Endodermal cell (in vitro differentiated cells): Measurements from ENCODE around the gene MBLAC1. TPM values are rescaled to one million over a fixed set of nuclear protein-coding genes. Genes with fewer than 3 reads are reported as not detected.

Experiments
- DNase-seq: peaks from one replicate; pipeline ENCODE4 v3.0.0-alpha.2; 2017
- H3K27ac ChIP-seq: 2 replicates; pipeline ENCODE4 v1.5.1; 2013; ENCODE audit warnings: mild to moderate bottlenecking, low read depth, low read length, moderate library complexity
- H3K27me3 ChIP-seq: 2 replicates; pipeline ENCODE4 v1.6.1; 2013; ENCODE audit warnings: mild to moderate bottlenecking, low read length, moderate library complexity; ENCODE audit not compliant: insufficient read depth, control insufficient read depth, poor library complexity, severe bottlenecking
- H3K36me3 ChIP-seq: 2 replicates; pipeline ENCODE4 v1.7.0; 2013; ENCODE audit warnings: mild to moderate bottlenecking, low read length, moderate library complexity; ENCODE audit not compliant: control insufficient read depth, insufficient read depth
- H3K4me1 ChIP-seq: one replicate; pipeline ENCODE4 v1.7.0; 2013; ENCODE audit warnings: low read length; ENCODE audit not compliant: control insufficient read depth, insufficient read depth
- H3K4me3 ChIP-seq: 2 replicates; pipeline ENCODE4 v1.5.1; 2013; ENCODE audit warnings: mild to moderate bottlenecking, low read length, moderate library complexity
- H3K9ac ChIP-seq: 2 replicates; pipeline ENCODE4 v1.6.1; 2013; ENCODE audit warnings: mild to moderate bottlenecking, low read length, moderate library complexity; ENCODE audit not compliant: poor library complexity, severe bottlenecking; ENCODE audit errors: extremely low read depth
- H3K9me3 ChIP-seq: 2 replicates; pipeline ENCODE4 v1.6.1; 2013; ENCODE audit warnings: mild to moderate bottlenecking, low read length, moderate library complexity; ENCODE audit not compliant: control insufficient read depth
- H3K27ac Mint-ChIP-seq: 2 replicates; pipeline ENCODE4 v1.8.0; 2020; ENCODE audit warnings: mixed read lengths
- H3K27me3 Mint-ChIP-seq: 2 replicates; pipeline ENCODE4 v1.8.0; 2021; ENCODE audit warnings: mild to moderate bottlenecking, mixed read lengths; ENCODE audit not compliant: insufficient read depth
- H3K36me3 Mint-ChIP-seq: 2 replicates; pipeline ENCODE4 v1.8.0; 2020; ENCODE audit warnings: low read depth, mixed read lengths
- H3K4me1 Mint-ChIP-seq: 2 replicates; pipeline ENCODE4 v1.8.0; 2020; ENCODE audit warnings: mixed read lengths
- H3K4me3 Mint-ChIP-seq: 2 replicates; pipeline ENCODE4 v1.8.0; 2020; ENCODE audit warnings: mild to moderate bottlenecking, moderate library complexity, mixed read lengths
- H3K9me3 Mint-ChIP-seq: 2 replicates; pipeline ENCODE4 v1.8.0; 2020; ENCODE audit warnings: mild to moderate bottlenecking, mixed read lengths
- WGBS, 2 experiments: methylation state at CpG; one replicate each; pipeline versions ENCODE4 v1.1.5 to v1.1.7; 2013; ENCODE audit warnings: missing lambda C conversion rate in 2 of 2, mixed read lengths in 1 of 2; ENCODE audit not compliant: insufficient coverage in 1 of 2, insufficient read length in 1 of 2; 5-methylcytosine and 5-hydroxymethylcytosine counted together
- total RNA-seq, 2 donors: library from RNA; stranded (reverse); fragmentation: NEBNext Ultra II Directional in 1 of 2; extraction: Animal tissue kit (Norgen Biotek cat#: 25700) in 1 of 2; gene quantifications; 2 replicates in 1 of 2; 3 replicates in 1 of 2; pipeline ENCODE4 v1.2.1, GENCODE V29; 2021
- TF ChIP-seq, protein P1 (sequence below): fragments of 200-600 bp; sonication (generic); conservative IDR thresholded peaks from 2 replicates; pipeline ENCODE4 v1.5.0; 2021; ENCODE audit warnings: antibody characterized with exemption, mild to moderate bottlenecking

The MBLAC1 gene
- total RNA-seq, 2 donors from 2014 or later: 1.3 to 1.4 TPM

DNA sequence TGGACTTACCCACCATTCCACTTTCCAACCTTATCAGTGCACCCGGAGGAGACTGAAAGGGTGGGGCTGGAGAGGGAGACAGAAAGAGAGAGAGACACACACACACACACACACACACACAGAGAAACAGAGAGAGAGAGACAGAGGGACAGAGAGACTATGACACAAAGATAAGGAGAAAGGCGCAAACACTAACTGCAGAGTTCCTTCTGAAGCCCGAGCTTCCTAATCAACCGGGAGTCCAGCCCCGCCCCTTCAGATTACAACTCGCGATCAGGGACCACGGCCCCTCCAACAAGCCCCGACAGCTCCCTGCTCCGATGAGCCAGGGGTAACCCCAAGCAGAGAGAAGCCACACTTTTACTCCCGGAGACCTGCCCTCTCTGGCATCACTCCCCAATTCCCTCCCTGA is 41.2 kb downstream of the MBLAC1 start:
- Histone ChIP-seq H3K27me3 (no peaks in the 10 kb centered on the region), H3K4me3 (peak overlapping the region; percentile 73), H3K9me3 (no peaks in the 10 kb centered on the region), H3K27ac (no peak overlapping the region), H3K4me1 (peaks cover 9% of the 10 kb centered on the region), H3K9ac (no peak overlapping the region), H3K36me3 (no peaks in the 10 kb centered on the region)
- Mint-ChIP-seq H3K27ac (no peak overlapping the region), H3K36me3 (no peaks in the 10 kb centered on the region), H3K4me3 (peak overlapping the region; percentile 57), H3K27me3 (peaks cover 38% of the 10 kb centered on the region), H3K9me3 (no peaks in the 10 kb centered on the region), H3K4me1 (peaks cover 39% of the 10 kb centered on the region)
- peak; percentile 73 for DNase-seq
- TF ChIP-seq, protein P1, sequence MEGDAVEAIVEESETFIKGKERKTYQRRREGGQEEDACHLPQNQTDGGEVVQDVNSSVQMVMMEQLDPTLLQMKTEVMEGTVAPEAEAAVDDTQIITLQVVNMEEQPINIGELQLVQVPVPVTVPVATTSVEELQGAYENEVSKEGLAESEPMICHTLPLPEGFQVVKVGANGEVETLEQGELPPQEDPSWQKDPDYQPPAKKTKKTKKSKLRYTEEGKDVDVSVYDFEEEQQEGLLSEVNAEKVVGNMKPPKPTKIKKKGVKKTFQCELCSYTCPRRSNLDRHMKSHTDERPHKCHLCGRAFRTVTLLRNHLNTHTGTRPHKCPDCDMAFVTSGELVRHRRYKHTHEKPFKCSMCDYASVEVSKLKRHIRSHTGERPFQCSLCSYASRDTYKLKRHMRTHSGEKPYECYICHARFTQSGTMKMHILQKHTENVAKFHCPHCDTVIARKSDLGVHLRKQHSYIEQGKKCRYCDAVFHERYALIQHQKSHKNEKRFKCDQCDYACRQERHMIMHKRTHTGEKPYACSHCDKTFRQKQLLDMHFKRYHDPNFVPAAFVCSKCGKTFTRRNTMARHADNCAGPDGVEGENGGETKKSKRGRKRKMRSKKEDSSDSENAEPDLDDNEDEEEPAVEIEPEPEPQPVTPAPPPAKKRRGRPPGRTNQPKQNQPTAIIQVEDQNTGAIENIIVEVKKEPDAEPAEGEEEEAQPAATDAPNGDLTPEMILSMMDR: no peak
- WGBS, 2 experiments: 9 to 10% methylated on average over 10 of the region's 11 CpGs

DNA sequence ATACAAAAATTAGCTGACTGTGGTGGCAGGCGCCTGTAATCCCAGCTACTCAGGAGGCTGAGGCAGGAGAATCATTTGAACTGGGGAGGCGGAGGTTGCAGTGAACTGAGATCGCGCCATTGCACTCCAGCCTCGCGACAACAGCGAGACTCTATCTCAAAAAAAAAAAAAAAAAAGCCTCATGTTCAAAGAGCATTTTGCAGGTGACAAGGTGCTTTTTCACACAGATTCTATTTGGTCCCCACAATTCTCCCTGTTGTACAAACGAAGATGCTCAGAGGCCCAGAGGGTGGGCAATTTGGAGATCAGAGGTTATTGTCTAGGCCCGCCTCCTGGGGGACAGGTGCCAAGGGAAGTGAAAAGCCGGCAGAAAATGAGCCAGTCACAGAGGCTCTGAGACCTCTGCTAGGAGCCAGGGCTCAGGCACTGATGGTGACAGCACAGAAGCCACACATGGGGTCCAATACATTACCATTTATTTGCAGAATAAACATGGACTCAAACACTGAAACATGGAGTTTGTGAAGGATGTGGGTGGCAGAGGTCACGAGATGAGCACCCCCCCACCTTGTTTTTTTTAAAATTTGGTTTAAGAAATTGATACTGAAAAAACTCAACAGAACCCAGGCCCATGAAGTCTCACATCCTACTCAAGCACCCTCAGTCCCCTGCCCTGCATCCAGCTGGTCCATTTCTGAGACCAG is 42.5 kb downstream of the MBLAC1 start:
- Histone ChIP-seq H3K4me3 (no peak overlapping the region), H3K36me3 (no peaks in the 10 kb centered on the region), H3K4me1 (peaks cover 9% of the 10 kb centered on the region), H3K9ac (no peak overlapping the region), H3K9me3 (no peaks in the 10 kb centered on the region), H3K27ac (no peak overlapping the region), H3K27me3 (no peaks in the 10 kb centered on the region)
- H3K36me3 Mint-ChIP-seq: peaks cover 10% of the 10 kb centered on the region
- no peak overlapping the region for H3K27ac Mint-ChIP-seq
- peak; percentile 45 for DNase-seq
- H3K4me1 Mint-ChIP-seq: peaks cover 39% of the 10 kb centered on the region
- 83 to 85% methylated on average over 10 to 11 of the region's 11 CpGs for WGBS, 2 experiments
- peaks cover 32% of the 10 kb centered on the region for H3K27me3 Mint-ChIP-seq
- TF ChIP-seq, protein P1: no peak
- H3K4me3 Mint-ChIP-seq: no peak overlapping the region
- H3K9me3 Mint-ChIP-seq: no peaks in the 10 kb centered on the region

DNA sequence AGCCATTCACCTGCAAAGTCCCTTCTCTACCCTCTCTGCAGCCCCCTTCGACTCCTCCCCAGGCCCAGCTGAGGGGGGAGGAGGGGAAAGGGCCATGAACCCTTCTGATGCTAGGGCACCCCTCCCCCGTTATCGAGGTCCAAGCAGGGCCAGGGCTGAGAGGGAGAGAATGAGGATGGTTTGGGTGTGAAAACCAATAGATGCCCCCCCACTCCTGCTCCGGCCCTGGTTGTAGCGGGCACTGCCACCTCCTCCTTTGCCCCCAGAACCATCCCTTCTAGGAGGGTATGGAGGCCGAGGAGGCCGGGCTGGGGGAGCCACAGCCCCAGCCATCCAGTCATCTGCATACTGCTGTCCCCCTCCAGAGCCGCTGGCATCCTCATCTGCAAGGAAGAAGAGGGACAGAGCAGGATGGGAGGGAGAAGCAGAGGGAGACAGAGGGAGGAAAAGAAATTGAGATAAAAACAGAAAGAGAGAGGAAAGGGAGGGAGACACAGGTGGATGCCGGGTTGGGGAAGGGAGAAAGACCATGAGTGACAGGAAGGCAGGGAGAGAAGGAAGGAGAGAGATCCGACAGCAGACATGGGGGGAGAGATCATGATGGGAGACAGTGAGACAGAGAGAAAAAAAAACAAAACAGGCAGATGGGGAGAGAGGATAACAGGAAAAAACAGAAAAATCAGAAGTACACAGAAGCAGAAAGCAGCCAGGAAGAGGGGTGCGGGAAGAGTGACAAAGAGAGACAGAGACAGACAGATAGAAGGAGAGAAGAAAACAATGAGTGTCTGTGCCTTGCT is 43.5 kb downstream of the MBLAC1 start:
- Mint-ChIP-seq H3K27ac (no peak overlapping the region), H3K36me3 (peaks cover 19% of the 10 kb centered on the region), H3K9me3 (no peaks in the 10 kb centered on the region), H3K27me3 (peaks cover 31% of the 10 kb centered on the region), H3K4me1 (peaks cover 39% of the 10 kb centered on the region), H3K4me3 (peak overlapping the region; percentile 41)
- Histone ChIP-seq H3K36me3 (no peaks in the 10 kb centered on the region), H3K27ac (no peak overlapping the region), H3K4me1 (peaks cover 9% of the 10 kb centered on the region), H3K27me3 (no peaks in the 10 kb centered on the region), H3K9me3 (no peaks in the 10 kb centered on the region), H3K4me3 (peak overlapping the region; percentile 58), H3K9ac (no peak overlapping the region)
- DNase-seq: no peak
- TF ChIP-seq, protein P1: no peak
- 80 to 88% methylated on average over 3 to 11 of the region's 11 CpGs for WGBS, 2 experiments
